PC-3 (cell line): Measurements from ENCODE around the gene CHD3.

Source experiments
- EZH2 ChIP-seq: fragments of 300-600 bp; sonication (generic); IDR thresholded peaks from one replicate; pipeline ENCODE4 v1.6.1; 2017; ENCODE audit warnings: antibody characterized with exemption, mild to moderate bottlenecking, low read length; ENCODE audit not compliant: unreplicated experiment
- EZH2phosphoT487 ChIP-seq: fragments of 300-600 bp; sonication (generic); IDR thresholded peaks from 2 replicates; pipeline ENCODE4 v1.6.1; 2018; ENCODE audit warnings: mild to moderate bottlenecking, antibody characterized with exemption, low read length, borderline replicate concordance
- TF ChIP-seq, protein P1 (sequence below): fragments of 300-600 bp; sonication (generic); conservative IDR thresholded peaks from 2 replicates; pipeline ENCODE4 v1.5.1; 2017; ENCODE audit warnings: antibody characterized with exemption, low read depth, mild to moderate bottlenecking, low read length

DNA sequence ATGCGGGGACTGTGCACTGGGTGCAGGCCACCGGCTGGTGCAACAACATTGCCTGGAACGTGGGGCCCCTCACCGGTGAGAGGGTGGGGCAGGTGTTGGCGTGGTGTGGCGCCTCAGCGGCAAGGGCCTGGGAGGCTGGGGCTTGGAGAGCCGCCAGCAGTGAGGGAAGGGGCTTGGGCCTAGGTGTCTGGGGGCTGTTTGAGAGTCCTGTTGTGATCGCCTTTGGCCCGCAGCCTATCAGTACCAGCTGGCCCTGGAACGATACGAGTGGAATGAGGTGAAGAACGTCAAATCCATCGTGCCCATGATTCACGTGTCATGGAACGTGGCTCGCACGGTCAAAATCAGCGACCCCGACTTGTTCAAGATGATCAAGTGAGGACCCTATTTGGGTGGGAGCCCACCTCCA lies 36.3 kb upstream of the CHD3 start:
- TF ChIP-seq, protein P1, sequence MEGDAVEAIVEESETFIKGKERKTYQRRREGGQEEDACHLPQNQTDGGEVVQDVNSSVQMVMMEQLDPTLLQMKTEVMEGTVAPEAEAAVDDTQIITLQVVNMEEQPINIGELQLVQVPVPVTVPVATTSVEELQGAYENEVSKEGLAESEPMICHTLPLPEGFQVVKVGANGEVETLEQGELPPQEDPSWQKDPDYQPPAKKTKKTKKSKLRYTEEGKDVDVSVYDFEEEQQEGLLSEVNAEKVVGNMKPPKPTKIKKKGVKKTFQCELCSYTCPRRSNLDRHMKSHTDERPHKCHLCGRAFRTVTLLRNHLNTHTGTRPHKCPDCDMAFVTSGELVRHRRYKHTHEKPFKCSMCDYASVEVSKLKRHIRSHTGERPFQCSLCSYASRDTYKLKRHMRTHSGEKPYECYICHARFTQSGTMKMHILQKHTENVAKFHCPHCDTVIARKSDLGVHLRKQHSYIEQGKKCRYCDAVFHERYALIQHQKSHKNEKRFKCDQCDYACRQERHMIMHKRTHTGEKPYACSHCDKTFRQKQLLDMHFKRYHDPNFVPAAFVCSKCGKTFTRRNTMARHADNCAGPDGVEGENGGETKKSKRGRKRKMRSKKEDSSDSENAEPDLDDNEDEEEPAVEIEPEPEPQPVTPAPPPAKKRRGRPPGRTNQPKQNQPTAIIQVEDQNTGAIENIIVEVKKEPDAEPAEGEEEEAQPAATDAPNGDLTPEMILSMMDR, result no peak
- TF ChIP-seq EZH2 (no peak), EZH2phosphoT487 (no peak)
